ENCODE results near the gene CLEC1B. TPM values are rescaled to one million over a fixed set of nuclear protein-coding genes. Genes with fewer than 3 reads are reported as not detected.
"Not testable (repeated sequence)": the region's sequence is repeated elsewhere in the genome, so short reads cannot be mapped to it uniquely, and the experiment has no call there.

Gene CLEC1B
- total RNA-seq, 4 donors from 2014 or later, result not detected

- H3K4me3 ChIP-seq (ENCODE audit: low read depth, poor library complexity, severe bottlenecking), result no peak overlapping the region
- DNase-seq (ENCODE audit: low spot score in 2 of 2), result no peak
- intact Hi-C loops (cut with DNase I; ENCODE audit: low total_unique reads), result no loop called here
- TF ChIP-seq POLR2A (IDR thresholded peaks at IDR 0.05) (no peak), CTCF (IDR thresholded peaks at IDR 0.05) (no peak)
- WGBS, 2 donors, result 58 to 63% methylated on average over 4 of the region's 4 CpGs
These were observed 28.8 kb upstream of the CLEC1B start for GRCh38 chr12:10027721-10028120.

- TF ChIP-seq CTCF (IDR thresholded peaks at IDR 0.05), result no peak
- intact Hi-C loops (cut with DNase I; ENCODE audit: low total_unique reads), result no loop called here
- no peak overlapping the region for H3K4me3 ChIP-seq (ENCODE audit: low read depth, poor library complexity, severe bottlenecking)
- WGBS, 2 donors, result 57 to 61% methylated on average over 3 of the region's 3 CpGs
- no peak for DNase-seq (ENCODE audit: low spot score in 2 of 2)
These were observed 28.4 kb upstream of the CLEC1B start for GRCh38 chr12:10027311-10027710.

GRCh38 chr12:10026666-10027065, 27.7 kb upstream of the CLEC1B start:
- DNase-seq (ENCODE audit: low spot score in 2 of 2); intact Hi-C loops (cut with DNase I; ENCODE audit: low total_unique reads); H3K4me3 ChIP-seq (ENCODE audit: low read depth, poor library complexity, severe bottlenecking): not testable (repeated sequence)
- WGBS, 2 donors, result 90% methylated on average over 4 of the region's 4 CpGs

- intact Hi-C loops (cut with DNase I; ENCODE audit: low total_unique reads), result no loop called here
- no peak for TF ChIP-seq POLR2A (IDR thresholded peaks at IDR 0.05)
- TF ChIP-seq CTCF (IDR thresholded peaks at IDR 0.05), result no peak
- no peak overlapping the region for H3K4me3 ChIP-seq (ENCODE audit: low read depth, poor library complexity, severe bottlenecking)
- no peak for DNase-seq (ENCODE audit: low spot score in 2 of 2)
- 77 to 80% methylated on average over 3 of the region's 3 CpGs for WGBS, 2 donors
These were observed 26.3 kb upstream of the CLEC1B start for GRCh38 chr12:10025236-10025635.

- no peak for DNase-seq (ENCODE audit: low spot score in 2 of 2)
- no peak overlapping the region for H3K4me3 ChIP-seq (ENCODE audit: low read depth, poor library complexity, severe bottlenecking)
- TF ChIP-seq CTCF (IDR thresholded peaks at IDR 0.05) (no peak), POLR2A (IDR thresholded peaks at IDR 0.05) (no peak)
- intact Hi-C loops (cut with DNase I; ENCODE audit: low total_unique reads), result no loop called here
- WGBS, 2 donors, result 87 to 95% methylated on average over 3 of the region's 3 CpGs
These were observed 22.4 kb upstream of the CLEC1B start for GRCh38 chr12:10021342-10021741.

GRCh38 chr12:10018386-10018785, 19.5 kb upstream of the CLEC1B start:
- intact Hi-C loops (cut with DNase I; ENCODE audit: low total_unique reads), result no loop called here
- DNase-seq (ENCODE audit: low spot score in 2 of 2), result no peak
- no peak for TF ChIP-seq CTCF (IDR thresholded peaks at IDR 0.05)
- no peak for TF ChIP-seq POLR2A (IDR thresholded peaks at IDR 0.05)
- 80 to 81% methylated on average over 5 of the region's 5 CpGs for WGBS, 2 donors
- H3K4me3 ChIP-seq (ENCODE audit: low read depth, poor library complexity, severe bottlenecking), result no peak overlapping the region
